Caco-2 (cell line): ENCODE results near the gene PCAT6. TPM values are rescaled to one million over a fixed set of nuclear protein-coding genes. Genes with fewer than 3 reads are reported as not detected.

Source experiments
- BruUV-seq: library from RNA; stranded (reverse); fragments of 400-500 nt; replicated peaks from 2 replicates; lab custom pipeline; 2021; lab: Mats Ljungman, UMichigan
- CTCF ChIA-PET: fragments of 300-600 bp; sonication (Branson Sonifier 250); formaldehyde crosslinking; loops from one replicate; lab custom pipeline; 2022; ENCODE audit warnings: antibody characterized with exemption; lab: Charles Lee
- POLR2A ChIA-PET: fragments of 300-600 bp; sonication (Branson Sonifier 250); formaldehyde crosslinking; loops from one replicate; lab custom pipeline; 2022; ENCODE audit warnings: antibody characterized with exemption; lab: Charles Lee
- DNase-seq, 2 experiments: peaks; one replicate each; pipeline versions ENCODE4 v3.0.0 to v3.0.0-alpha.2; 2020 to 2022
- H3K27me3 ChIP-seq: replicated peaks from 2 replicates; pipeline ENCODE4 v1.6.0; 2011; ENCODE audit warnings: low read length; ENCODE audit not compliant: control insufficient read depth, insufficient read depth
- H3K36me3 ChIP-seq: 2 replicates; pipeline ENCODE4 v1.5.1; 2011; ENCODE audit warnings: low read length; ENCODE audit not compliant: control insufficient read depth, insufficient read depth
- H3K4me1 ChIP-seq: fragments of 250-450 bp; sonication (Bioruptor Pico); 2 replicates; pipeline ENCODE4 v1.5.1; 2020; ENCODE audit warnings: mild to moderate bottlenecking
- H3K4me3 ChIP-seq: 2 replicates; pipeline ENCODE4 v1.5.1; 2011; ENCODE audit warnings: low read depth, mild to moderate bottlenecking, control low read depth, low read length
- H3K9me3 ChIP-seq: fragments of 250-450 bp; sonication (Bioruptor Pico); 2 replicates; pipeline ENCODE4 v1.5.1; 2020; ENCODE audit warnings: mild to moderate bottlenecking, moderate library complexity
- H3K27ac Mint-ChIP-seq: one replicate; pipeline ENCODE4 v1.8.0; 2022; ENCODE audit warnings: mixed read lengths; ENCODE audit not compliant: unreplicated experiment
- H3K27me3 Mint-ChIP-seq: one replicate; pipeline ENCODE4 v1.8.0; 2022; ENCODE audit warnings: mixed read lengths; ENCODE audit not compliant: insufficient read depth, unreplicated experiment
- H3K36me3 Mint-ChIP-seq: one replicate; pipeline ENCODE4 v1.8.0; 2022; ENCODE audit warnings: mild to moderate bottlenecking, mixed read lengths; ENCODE audit not compliant: insufficient read depth, unreplicated experiment
- H3K4me1 Mint-ChIP-seq: one replicate; pipeline ENCODE4 v1.8.0; 2022; ENCODE audit warnings: low read depth, mixed read lengths; ENCODE audit not compliant: unreplicated experiment
- H3K4me3 Mint-ChIP-seq: one replicate; pipeline ENCODE4 v1.8.0; 2022; ENCODE audit warnings: mild to moderate bottlenecking, moderate library complexity, mixed read lengths; ENCODE audit not compliant: unreplicated experiment
- H3K9me3 Mint-ChIP-seq: one replicate; pipeline ENCODE4 v1.8.0; 2022; ENCODE audit warnings: mixed read lengths; ENCODE audit not compliant: unreplicated experiment
- CTCF ChIP-seq, 2 experiments: fragments of 200-600 bp in 1 of 2; IDR thresholded peaks; 1 replicate in 1 of 2; 2 replicates in 1 of 2; pipeline versions ENCODE4 v1.5.1 to v1.8.0; 2011 to 2022; ENCODE audit warnings: antibody characterized with exemption in 1 of 2, control low read depth in 1 of 2, inconsistent platforms in 1 of 2, low read depth in 1 of 2, low read length in 1 of 2, mild to moderate bottlenecking in 1 of 2, moderate library complexity in 1 of 2; ENCODE audit not compliant: insufficient read depth in 1 of 2, severe bottlenecking in 1 of 2, unreplicated experiment in 1 of 2
- intact Hi-C: fragments of 100-400 bp; cut with micrococcal nuclease; formaldehyde crosslinking; loops from one replicate; pipeline ENCODE4 v1.10.0; 2022; ENCODE audit not compliant: unreplicated experiment
- total RNA-seq: library from RNA; stranded (reverse); gene quantifications from 2 replicates; pipeline ENCODE4 v1.2.3, GENCODE V29; 2022

Gene PCAT6
- total RNA-seq, 1 experiment from 2014 or later: not detected

GRCh38 chr1:202844935-202845334 lies 34.2 kb downstream of the PCAT6 start:
- TF ChIP-seq CTCF (IDR thresholded peaks at IDR 0.05; ENCODE audit: insufficient read depth in 1 of 2, low read depth in 1 of 2, low read length in 1 of 2, severe bottlenecking in 1 of 2, unreplicated experiment in 1 of 2): no peak
- no peaks in the 10 kb centered on the region for H3K27me3 Mint-ChIP-seq
- POLR2A ChIA-PET: no interaction called here
- H3K4me3 Mint-ChIP-seq: no peak overlapping the region
- H3K9me3 ChIP-seq: no peaks in the 10 kb centered on the region
- H3K36me3 Mint-ChIP-seq: no peaks in the 10 kb centered on the region
- no peaks in the 10 kb centered on the region for H3K9me3 Mint-ChIP-seq
- BruUV-seq: no TSS peak
- H3K4me1 ChIP-seq: no peaks in the 10 kb centered on the region
- intact Hi-C loops: no loop called here
- peaks cover 7% of the 10 kb centered on the region for H3K4me1 Mint-ChIP-seq
- no peak for DNase-seq
- no peak overlapping the region for H3K4me3 ChIP-seq
- CTCF ChIA-PET: no interaction called here
- no peaks in the 10 kb centered on the region for H3K36me3 ChIP-seq
- no peaks in the 10 kb centered on the region for H3K27me3 ChIP-seq
- H3K27ac Mint-ChIP-seq: no peak overlapping the region

GRCh38 chr1:202848191-202848542 lies 37.4 kb downstream of the PCAT6 start:
- POLR2A ChIA-PET: no interaction called here
- CTCF ChIA-PET: no interaction called here
- BruUV-seq: no TSS peak
- Histone ChIP-seq H3K4me1 (no peaks in the 10 kb centered on the region), H3K36me3 (peaks cover 9% of the 10 kb centered on the region), H3K9me3 (no peaks in the 10 kb centered on the region), H3K4me3 (no peak overlapping the region), H3K27me3 (no peaks in the 10 kb centered on the region)
- no peak overlapping the region for H3K4me3 Mint-ChIP-seq
- intact Hi-C loops: no loop called here
- TF ChIP-seq CTCF (IDR thresholded peaks at IDR 0.05; ENCODE audit: insufficient read depth in 1 of 2, low read depth in 1 of 2, low read length in 1 of 2, severe bottlenecking in 1 of 2, unreplicated experiment in 1 of 2): no peak
- H3K36me3 Mint-ChIP-seq: peaks cover 22% of the 10 kb centered on the region
- no peaks in the 10 kb centered on the region for H3K27me3 Mint-ChIP-seq
- H3K9me3 Mint-ChIP-seq: no peaks in the 10 kb centered on the region
- peaks cover 7% of the 10 kb centered on the region for H3K4me1 Mint-ChIP-seq
- H3K27ac Mint-ChIP-seq: no peak overlapping the region
- no peak for DNase-seq

GRCh38 chr1:202850593-202851362 lies 40.0 kb downstream of the PCAT6 start:
- H3K27ac Mint-ChIP-seq: no peak overlapping the region
- ChIA-PET POLR2A (no interaction called here), CTCF (interaction anchor here (0.6 to 1.0 kb wide), 2 partner anchors 204 to 422 kb away, joined by 4 to 8 read pairs; no protein-coding TSS in a partner anchor)
- DNase-seq: no peak
- no peaks in the 10 kb centered on the region for H3K9me3 ChIP-seq
- peaks cover 14% of the 10 kb centered on the region for H3K36me3 ChIP-seq
- TF ChIP-seq CTCF (IDR thresholded peaks at IDR 0.05; ENCODE audit: insufficient read depth in 1 of 2, low read depth in 1 of 2, low read length in 1 of 2, severe bottlenecking in 1 of 2, unreplicated experiment in 1 of 2): no peak
- H3K9me3 Mint-ChIP-seq: no peaks in the 10 kb centered on the region
- H3K4me1 Mint-ChIP-seq: peaks cover 7% of the 10 kb centered on the region
- H3K4me1 ChIP-seq: peaks cover 8% of the 10 kb centered on the region
- peaks cover 28% of the 10 kb centered on the region for H3K36me3 Mint-ChIP-seq
- intact Hi-C loops: no loop called here
- H3K27me3 Mint-ChIP-seq: no peaks in the 10 kb centered on the region
- no peaks in the 10 kb centered on the region for H3K27me3 ChIP-seq
- BruUV-seq: no TSS peak
- H3K4me3 Mint-ChIP-seq: no peak overlapping the region
- no peak overlapping the region for H3K4me3 ChIP-seq
